Pancreas (tissue), 10 donors: ENCODE data around the gene STUM. TPM values are rescaled to one million over a fixed set of nuclear protein-coding genes. Genes with fewer than 3 reads are reported as not detected.
A peak's percentile ranks its signal among the peaks of the same experiment; 100 is the strongest.

ENCODE experiments used
- ATAC-seq, 4 donors: fragments of 200-7000 bp; cut with Tn5 transposase; one replicate each; pipeline versions ENCODE4 v1.8.0 to v1.9.1; 2020; ENCODE audit warnings: mild to moderate bottlenecking in 4 of 4, moderate library complexity in 4 of 4
- DNase-seq, 6 donors: peaks; one replicate each; pipeline ENCODE4 v3.0.0-alpha.2; 2020
- FAIRE-seq: peaks from 2 replicates; lab custom pipeline; 2012; peaks lifted over from hg19 to GRCh38; lab: Jason Lieb, UNC
- H3K27ac ChIP-seq, 4 donors: fragments of 200-600 bp; sonication (generic); 1 replicate in 3 of 4; 2 replicates in 1 of 4; pipeline versions ENCODE4 v1.5.0 to v1.8.0; 2020
- H3K27me3 ChIP-seq, 4 donors: fragments of 200-600 bp; one replicate each; pipeline ENCODE4 v1.8.0; 2021
- H3K36me3 ChIP-seq, 3 donors: fragments of 200-600 bp; sonication (generic) in 1 of 3; one replicate each; pipeline versions ENCODE4 v1.5.0 to v1.8.0; 2020 to 2021
- H3K4me1 ChIP-seq, 3 donors: fragments of 200-600 bp; one replicate each; pipeline ENCODE4 v1.8.0; 2021
- H3K4me3 ChIP-seq, 4 donors: fragments of 200-600 bp; sonication (generic) in 2 of 4; one replicate each; pipeline versions ENCODE4 v1.5.0 to v1.8.0; 2020 to 2021
- H3K9me3 ChIP-seq, 4 donors: fragments of 200-600 bp; one replicate each; pipeline ENCODE4 v1.8.0; 2021
- WGBS, 2 donors: extraction: QIAGEN DNeasy Blood & Tissue Kit; methylation state at CpG; one replicate each; pipeline ENCODE4 v1.1.7; 2013; 5-methylcytosine and 5-hydroxymethylcytosine counted together
- intact Hi-C, 3 donors: fragments of 100-400 bp; cut with DNase I; formaldehyde crosslinking; loops; one replicate each; pipeline versions ENCODE4 v1.11.1 to v1.14.2; 2022
- polyA plus RNA-seq, 2 donors: library from polyadenylated mRNA; stranded (reverse); fragments of 200-250 nt; gene quantifications; one replicate each; pipeline ENCODE4 v1.2.3, GENCODE V29; 2013
- total RNA-seq, 6 donors: library from RNA; stranded (reverse); fragmentation: NEBNext Ultra II Directional in 4 of 6; extraction: Animal tissue kit (Norgen Biotek cat#: 25700) in 4 of 6; gene quantifications; one replicate each; pipeline versions ENCODE4 v1.2.1 to v1.2.4, GENCODE V29; 2021 to 2023
- TF ChIP-seq, protein P1 (sequence below), 4 donors: fragments of 200-600 bp; sonication (generic) in 3 of 4; IDR thresholded peaks; one replicate each; pipeline versions ENCODE4 v1.5.0 to v1.8.0; 2021; ENCODE audit warnings: antibody characterized with exemption in 4 of 4
- donor health status: healthy with polysubstance abuse.
- donor health status: DM: no; HTN: no; CAD: no; lungs with moderate emphysema.
- donor health status: DM: no; HTN: no; CAD: no.
- donor health status: control.
- donor health status: control.
- donor health status: Bipolar disorder and iron deficiency.
- donor health status: DM: yes; HTN: yes; CAD: no.
- donor health status: DM: no; HTN: no; CAD: no.
- donor health status: DM: no; HTN: no; CAD: no.
- donor health status: DM: yes; HTN: yes; CAD: no.

The STUM gene
- total and polyA plus RNA-seq, 8 donors = 0.32 to 1.2 (median 0.56) TPM

DNA sequence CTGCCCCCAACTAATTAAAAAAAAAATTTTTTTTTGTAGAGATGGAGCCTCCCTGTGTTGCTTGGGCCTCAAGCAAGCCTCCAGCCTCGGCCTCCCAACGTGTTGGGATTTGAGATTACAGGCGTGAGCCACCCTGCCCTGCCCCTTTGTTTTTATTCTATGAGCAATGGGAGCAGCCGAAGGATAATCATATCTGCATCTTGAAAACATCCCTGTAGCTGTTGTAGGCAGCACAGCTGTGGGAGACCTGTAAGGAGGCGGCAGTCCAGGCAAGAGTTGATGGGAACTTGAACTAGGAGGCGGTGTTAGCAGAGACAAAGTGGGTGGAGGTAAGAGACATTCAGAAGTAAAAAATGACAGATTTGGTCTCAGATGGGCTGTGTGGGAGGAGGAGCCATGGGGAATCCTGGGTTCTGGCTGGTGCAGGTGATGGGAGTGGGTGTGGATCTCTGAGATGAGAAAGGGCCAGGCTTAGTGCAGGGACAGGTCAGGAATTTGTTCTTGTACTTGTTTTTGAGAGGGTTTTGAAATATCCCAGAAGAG, 31.3 kb downstream of the STUM start:
- Histone ChIP-seq H3K4me1 (no peaks in the 10 kb centered on the region), H3K36me3 (no peaks in the 10 kb centered on the region), H3K9me3 (no peaks in the 10 kb centered on the region), H3K27me3 (no peaks in the 10 kb centered on the region), H3K27ac (no peak overlapping the region), H3K4me3 (no peak overlapping the region)
- TF ChIP-seq, protein P1, sequence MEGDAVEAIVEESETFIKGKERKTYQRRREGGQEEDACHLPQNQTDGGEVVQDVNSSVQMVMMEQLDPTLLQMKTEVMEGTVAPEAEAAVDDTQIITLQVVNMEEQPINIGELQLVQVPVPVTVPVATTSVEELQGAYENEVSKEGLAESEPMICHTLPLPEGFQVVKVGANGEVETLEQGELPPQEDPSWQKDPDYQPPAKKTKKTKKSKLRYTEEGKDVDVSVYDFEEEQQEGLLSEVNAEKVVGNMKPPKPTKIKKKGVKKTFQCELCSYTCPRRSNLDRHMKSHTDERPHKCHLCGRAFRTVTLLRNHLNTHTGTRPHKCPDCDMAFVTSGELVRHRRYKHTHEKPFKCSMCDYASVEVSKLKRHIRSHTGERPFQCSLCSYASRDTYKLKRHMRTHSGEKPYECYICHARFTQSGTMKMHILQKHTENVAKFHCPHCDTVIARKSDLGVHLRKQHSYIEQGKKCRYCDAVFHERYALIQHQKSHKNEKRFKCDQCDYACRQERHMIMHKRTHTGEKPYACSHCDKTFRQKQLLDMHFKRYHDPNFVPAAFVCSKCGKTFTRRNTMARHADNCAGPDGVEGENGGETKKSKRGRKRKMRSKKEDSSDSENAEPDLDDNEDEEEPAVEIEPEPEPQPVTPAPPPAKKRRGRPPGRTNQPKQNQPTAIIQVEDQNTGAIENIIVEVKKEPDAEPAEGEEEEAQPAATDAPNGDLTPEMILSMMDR (IDR thresholded peaks at IDR 0.05) = no peak
- DNase-seq = no peak
- WGBS, 2 donors = 92 to 94% methylated on average over 6 of the region's 6 CpGs
- no peak for ATAC-seq
- no peak for FAIRE-seq
- intact Hi-C loops = no loop called here

DNA sequence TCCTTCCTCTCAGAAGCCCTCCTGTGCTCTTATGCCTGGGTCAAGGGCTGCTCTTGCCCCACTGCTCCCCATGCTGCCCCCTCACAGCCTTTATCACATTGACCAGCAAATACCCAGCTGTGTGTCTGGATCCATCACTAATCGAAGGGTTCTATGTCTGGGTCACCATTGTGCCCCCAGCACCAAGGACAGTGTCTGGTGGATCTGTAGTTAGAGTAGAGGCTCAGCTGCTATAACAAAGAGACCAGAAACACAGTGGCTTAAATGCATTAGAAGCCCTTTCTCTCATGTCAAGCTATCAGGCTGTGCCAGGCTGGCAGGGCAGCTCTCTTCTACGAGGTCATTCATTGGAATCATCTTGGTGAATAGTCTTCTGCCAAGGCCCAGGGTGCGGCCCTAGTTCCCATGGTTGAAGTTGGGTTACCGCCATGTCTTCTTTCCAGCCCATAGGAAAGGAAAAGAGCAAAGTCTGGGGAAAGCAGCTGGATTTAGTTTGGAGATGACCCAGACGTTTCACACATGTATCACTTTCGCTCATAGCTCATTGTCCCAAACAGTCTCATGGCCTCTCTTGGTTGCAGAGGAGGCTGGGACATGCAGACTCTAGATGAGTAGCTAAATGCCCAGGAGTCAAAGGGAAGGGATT, 32.2 kb downstream of the STUM start:
- intact Hi-C loops = no loop called here

DNA sequence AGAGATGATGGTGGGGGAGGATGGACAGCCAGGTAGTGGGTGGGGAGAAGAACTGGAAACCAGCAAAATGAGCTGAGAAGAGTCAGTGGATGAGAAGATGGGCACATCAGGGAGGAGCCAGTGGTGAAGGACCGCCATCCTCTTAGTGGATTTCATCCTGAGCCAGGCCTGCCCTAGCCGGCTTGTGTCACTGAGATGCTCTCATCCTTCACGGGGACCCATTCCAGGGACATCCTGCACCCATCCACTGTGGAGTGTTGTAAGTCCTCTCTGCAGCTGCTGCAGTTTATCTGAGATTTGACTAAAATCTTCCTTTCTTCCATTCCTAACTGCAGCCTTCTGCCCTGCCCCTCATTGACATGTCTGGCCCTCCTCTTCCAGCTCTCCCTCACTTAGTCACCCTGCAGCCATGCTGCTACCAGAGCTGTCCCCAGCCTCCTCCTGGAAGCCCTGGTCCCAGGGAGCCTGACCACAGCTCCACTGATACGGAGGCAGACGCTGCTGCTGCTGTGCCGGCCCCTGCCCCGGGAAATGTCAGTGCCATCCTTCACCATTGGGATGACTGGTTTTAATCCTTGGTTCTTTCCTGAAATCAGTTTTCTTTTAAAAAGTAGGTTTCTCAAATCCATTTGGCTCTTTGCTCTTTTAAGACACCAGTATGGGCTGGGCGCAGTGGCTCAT, 33.2 kb downstream of the STUM start:
- intact Hi-C loops = no loop called here
- DNase-seq (peak in 1 of 6 donors; percentile 22), FAIRE-seq (no peak), ATAC-seq (no peak)
- WGBS, 2 donors = 94 to 99% methylated on average over 8 of the region's 8 CpGs
- H3K9me3 ChIP-seq = no peaks in the 10 kb centered on the region
- H3K36me3 ChIP-seq = no peaks in the 10 kb centered on the region
- no peaks in the 10 kb centered on the region for H3K27me3 ChIP-seq
- TF ChIP-seq, protein P1 (IDR thresholded peaks at IDR 0.05) = no peak
- H3K27ac ChIP-seq = no peak overlapping the region
- no peak overlapping the region for H3K4me3 ChIP-seq
- no peaks in the 10 kb centered on the region for H3K4me1 ChIP-seq

More for the DNA sequence above, 32.2 kb downstream of the STUM start:
- H3K4me3 ChIP-seq = no peak overlapping the region
- H3K4me1 ChIP-seq = no peaks in the 10 kb centered on the region
- H3K27ac ChIP-seq = no peak overlapping the region
- TF ChIP-seq, protein P1 (IDR thresholded peaks at IDR 0.05) = no peak
- DNase-seq (no peak), FAIRE-seq (no peak), ATAC-seq (no peak)
- no peaks in the 10 kb centered on the region for H3K36me3 ChIP-seq
- H3K9me3 ChIP-seq = no peaks in the 10 kb centered on the region
- WGBS, 2 donors = 76 to 79% methylated on average over 6 of the region's 6 CpGs
- no peaks in the 10 kb centered on the region for H3K27me3 ChIP-seq

DNA sequence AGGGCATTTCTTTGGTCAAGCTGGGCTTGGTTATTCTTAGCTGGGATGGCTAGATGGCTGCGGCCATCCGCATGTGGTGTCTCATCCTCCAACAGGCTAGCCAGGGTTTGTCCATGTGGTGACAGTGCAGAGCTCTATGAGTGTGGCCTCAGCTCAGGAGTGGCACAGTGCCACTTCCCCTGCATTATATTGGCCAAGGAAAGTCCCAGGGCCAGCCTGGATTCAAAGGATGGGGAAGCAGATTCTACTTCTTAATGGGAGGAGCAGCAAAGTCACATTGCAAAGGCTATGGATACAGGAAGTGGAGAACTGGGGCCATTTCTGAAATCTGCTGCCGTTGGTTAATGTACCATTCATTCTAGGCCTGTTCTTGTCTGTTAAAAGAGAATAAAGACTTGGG, 34.4 kb downstream of the STUM start:
- Histone ChIP-seq H3K4me3 (no peak overlapping the region), H3K27ac (no peak overlapping the region), H3K36me3 (no peaks in the 10 kb centered on the region), H3K27me3 (no peaks in the 10 kb centered on the region), H3K9me3 (no peaks in the 10 kb centered on the region), H3K4me1 (no peaks in the 10 kb centered on the region)
- no peak for ATAC-seq
- DNase-seq = peak in 1 of 6 donors; percentile 10
- WGBS, 2 donors = 94 to 96% methylated on average over 3 of the region's 3 CpGs
- no peak for FAIRE-seq
- intact Hi-C loops = no loop called here
- TF ChIP-seq, protein P1 (IDR thresholded peaks at IDR 0.05) = no peak

DNA sequence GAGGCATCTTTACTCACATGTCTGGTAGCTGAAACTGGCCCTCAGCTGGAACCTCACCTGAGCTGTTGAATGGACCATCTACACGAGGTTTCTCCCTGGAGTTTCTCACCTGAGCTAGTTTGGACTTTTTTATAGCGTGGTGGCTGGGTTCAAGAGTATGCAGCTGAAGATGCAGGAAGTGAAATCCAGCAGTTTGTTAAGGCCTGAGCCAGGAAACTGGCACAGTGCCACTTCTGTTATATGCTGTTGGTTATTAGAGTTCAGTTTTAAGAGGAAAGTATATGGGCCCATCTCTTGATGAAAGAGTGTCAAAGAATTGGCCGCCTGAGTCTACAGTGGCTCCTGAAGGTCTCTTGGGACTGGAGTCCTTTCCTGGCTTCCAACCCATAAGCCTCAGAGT, 35.6 kb downstream of the STUM start:
- H3K36me3 ChIP-seq = no peaks in the 10 kb centered on the region
- H3K4me3 ChIP-seq = no peak overlapping the region
- ATAC-seq (no peak), FAIRE-seq (no peak), DNase-seq (no peak)
- TF ChIP-seq, protein P1 (IDR thresholded peaks at IDR 0.05) = no peak
- no peaks in the 10 kb centered on the region for H3K9me3 ChIP-seq
- H3K27ac ChIP-seq = no peak overlapping the region
- H3K27me3 ChIP-seq = no peaks in the 10 kb centered on the region
- WGBS, 2 donors = 80 to 83% methylated on average over 3 of the region's 3 CpGs
- peaks cover 0 to 3% (median under 1%) of the 10 kb centered on the region in 3 donors for H3K4me1 ChIP-seq
- intact Hi-C loops = no loop called here
